ENCODE data around the gene SMARCA5.

Gene SMARCA5

GRCh38 chr4:143488687-143489086 lies 24.8 kb upstream of the SMARCA5 start:
- TF ChIP-seq CTCF (IDR thresholded peaks at IDR 0.05; ENCODE audit: low read depth, low read length): no peak
- H3K4me3 ChIP-seq (ENCODE audit: low read depth, low read length): no peak overlapping the region
- DNase-seq (ENCODE audit: low read depth, low spot score): no peak
- in situ Hi-C loops (cut with HindIII; ENCODE audit: low sequenced_read_pairs): no loop called here

- DNase-seq (ENCODE audit: low read depth, low spot score): peak; percentile 15
- TF ChIP-seq CTCF (IDR thresholded peaks at IDR 0.05; ENCODE audit: low read depth, low read length): no peak
- in situ Hi-C loops (cut with HindIII; ENCODE audit: low sequenced_read_pairs): no loop called here
- no peak overlapping the region for H3K4me3 ChIP-seq (ENCODE audit: low read depth, low read length)
Measured at GRCh38 chr4:143489106-143489505, 24.4 kb upstream of the SMARCA5 start.

DNA sequence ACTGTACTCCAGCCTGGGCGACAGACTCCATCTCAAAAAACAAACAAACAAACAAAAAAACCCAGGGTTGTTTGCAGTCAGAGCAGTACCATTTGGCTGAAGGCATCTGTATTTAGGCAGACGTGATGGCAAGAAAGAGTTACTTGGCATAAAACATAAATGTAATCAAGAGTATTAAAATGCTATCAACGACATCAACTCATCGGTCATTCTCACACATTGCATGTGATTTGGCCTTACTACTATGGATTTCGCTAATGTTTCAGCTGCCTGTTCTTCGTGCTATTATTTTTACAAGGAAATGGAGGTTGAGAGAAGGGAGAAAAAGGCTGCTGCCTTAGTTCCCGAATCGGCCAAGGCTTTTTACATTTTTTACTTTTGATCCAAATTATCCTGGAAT lies 15.5 kb upstream of the SMARCA5 start:
- no peak overlapping the region for H3K4me3 ChIP-seq (ENCODE audit: low read depth, low read length)
- in situ Hi-C loops (cut with HindIII; ENCODE audit: low sequenced_read_pairs): no loop called here
- no peak for DNase-seq (ENCODE audit: low read depth, low spot score)
- no peak for TF ChIP-seq CTCF (IDR thresholded peaks at IDR 0.05; ENCODE audit: low read depth, low read length)

DNA sequence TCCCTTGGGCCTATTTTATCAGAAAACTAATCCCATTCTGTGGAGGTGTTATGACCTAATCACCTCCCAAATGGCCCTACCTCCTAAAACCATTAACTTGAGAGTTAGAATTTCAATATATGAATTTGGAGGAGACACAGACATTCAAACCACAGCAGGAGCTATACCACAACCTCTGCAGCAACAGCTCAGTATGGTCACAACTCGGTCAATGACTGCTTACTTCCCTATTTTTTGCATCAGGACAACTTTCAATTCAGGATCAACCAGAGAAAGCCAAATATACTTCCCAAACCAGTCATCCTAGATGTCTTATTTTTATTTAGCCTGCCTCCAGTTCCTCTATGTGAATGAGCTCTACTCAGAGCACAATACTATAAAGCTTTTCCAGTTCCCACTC lies 11.3 kb upstream of the SMARCA5 start:
- no peak for TF ChIP-seq CTCF (IDR thresholded peaks at IDR 0.05; ENCODE audit: low read depth, low read length)
- in situ Hi-C loops (cut with HindIII; ENCODE audit: low sequenced_read_pairs): no loop called here
- H3K4me3 ChIP-seq (ENCODE audit: low read depth, low read length): no peak overlapping the region
- no peak for DNase-seq (ENCODE audit: low read depth, low spot score)

DNA sequence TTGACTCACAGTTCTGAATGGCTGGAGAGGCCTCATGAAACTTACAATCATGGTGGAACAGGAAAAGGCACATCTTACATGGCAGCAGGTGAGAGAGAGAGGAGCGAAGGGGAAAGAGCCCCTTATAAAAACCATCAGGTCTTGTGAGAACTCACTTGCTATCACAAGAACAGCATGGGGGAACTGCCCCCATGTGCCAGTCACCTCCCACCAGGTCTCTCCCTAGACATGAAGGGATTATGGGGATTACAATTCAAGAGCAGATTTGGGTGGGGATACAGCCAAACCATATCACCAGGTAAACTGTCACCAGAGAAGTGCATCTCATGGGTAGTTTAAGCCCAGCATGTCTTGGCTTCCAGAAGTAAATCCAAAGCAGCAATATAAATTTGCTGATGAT lies 7.5 kb upstream of the SMARCA5 start:
- no peak overlapping the region for H3K4me3 ChIP-seq (ENCODE audit: low read depth, low read length)
- DNase-seq (ENCODE audit: low read depth, low spot score): no peak
- TF ChIP-seq CTCF (IDR thresholded peaks at IDR 0.05; ENCODE audit: low read depth, low read length): no peak
- in situ Hi-C loops (cut with HindIII; ENCODE audit: low sequenced_read_pairs): no loop called here

- in situ Hi-C loops (cut with HindIII; ENCODE audit: low sequenced_read_pairs): no loop called here
- TF ChIP-seq CTCF (IDR thresholded peaks at IDR 0.05; ENCODE audit: low read depth, low read length): no peak
- H3K4me3 ChIP-seq (ENCODE audit: low read depth, low read length): no peak overlapping the region
- no peak for DNase-seq (ENCODE audit: low read depth, low spot score)
Measured at GRCh38 chr4:143511906-143512305, 1.6 kb upstream of the SMARCA5 start.

DNA sequence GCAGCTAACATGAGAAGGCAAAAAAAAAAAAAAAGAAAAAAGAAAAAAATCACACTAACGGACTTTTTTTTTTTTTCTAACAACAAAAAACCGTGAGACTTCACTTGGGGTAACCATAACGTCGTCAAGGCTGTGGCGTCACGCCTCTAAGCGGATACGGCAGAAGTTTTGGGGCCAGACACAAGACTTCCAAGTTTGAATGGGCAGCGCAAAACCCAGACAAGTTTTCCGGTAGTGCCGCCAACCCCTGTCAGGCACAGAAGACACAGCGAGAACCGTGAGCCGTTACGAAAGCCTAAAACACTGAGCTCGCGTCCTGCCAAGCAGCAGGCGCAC lies 556 bp upstream of the SMARCA5 start:
- no peak for DNase-seq (ENCODE audit: low read depth, low spot score)
- no peak for TF ChIP-seq CTCF (IDR thresholded peaks at IDR 0.05; ENCODE audit: low read depth, low read length)
- in situ Hi-C loops (cut with HindIII; ENCODE audit: low sequenced_read_pairs): no loop called here
- peak overlapping the region; percentile 66 for H3K4me3 ChIP-seq (ENCODE audit: low read depth, low read length)
